Astrocyte (in vitro differentiated cells and primary cell): ENCODE data around the gene RNF214. TPM values are rescaled to one million over a fixed set of nuclear protein-coding genes. Genes with fewer than 3 reads are reported as not detected.
A peak's percentile ranks its signal among the peaks of the same experiment; 100 is the strongest.

Experiments
- DNase-seq: peaks from one replicate; pipeline ENCODE4 v3.0.0-alpha.2; 2010; ENCODE audit warnings: low read depth
- FAIRE-seq: peaks from 2 replicates; lab custom pipeline; 2011; peaks lifted over from hg19 to GRCh38; lab: Jason Lieb, UNC
- H2AFZ ChIP-seq: 2 replicates; pipeline ENCODE4 v1.6.0; 2012; ENCODE audit warnings: low read depth, low read length, inconsistent platforms
- H3K27ac ChIP-seq: 2 replicates; pipeline ENCODE4 v1.5.1; 2011; ENCODE audit warnings: low read depth, low read length, inconsistent platforms
- H3K27me3 ChIP-seq: 2 replicates; pipeline ENCODE4 v1.6.0; 2011; ENCODE audit warnings: low read length, inconsistent platforms; ENCODE audit not compliant: insufficient read depth
- H3K36me3 ChIP-seq: 2 replicates; pipeline ENCODE4 v1.5.1; 2011; ENCODE audit warnings: low read length, inconsistent platforms; ENCODE audit not compliant: insufficient read depth
- H3K4me1 ChIP-seq: 2 replicates; pipeline ENCODE4 v1.5.1; 2011; ENCODE audit warnings: low read length, inconsistent platforms; ENCODE audit not compliant: insufficient read depth
- H3K4me2 ChIP-seq: 2 replicates; pipeline ENCODE4 v1.6.0; 2012; ENCODE audit warnings: low read length, inconsistent platforms
- H3K4me3 ChIP-seq: 2 replicates; pipeline ENCODE4 v1.5.1; 2011; ENCODE audit warnings: low read depth, mild to moderate bottlenecking, low read length, inconsistent platforms; ENCODE audit not compliant: insufficient read depth
- H3K79me2 ChIP-seq: 2 replicates; pipeline ENCODE4 v1.6.0; 2012; ENCODE audit warnings: mild to moderate bottlenecking, low read length, inconsistent platforms; ENCODE audit not compliant: insufficient read depth
- H3K9ac ChIP-seq: 2 replicates; pipeline ENCODE4 v1.6.0; 2012; ENCODE audit warnings: mild to moderate bottlenecking, low read length, inconsistent platforms
- H3K9me3 ChIP-seq: 2 replicates; pipeline ENCODE4 v1.5.1; 2012; ENCODE audit warnings: low read depth, mild to moderate bottlenecking, low read length, inconsistent platforms; ENCODE audit not compliant: insufficient read depth
- H4K20me1 ChIP-seq: 2 replicates; pipeline ENCODE4 v1.6.0; 2012; ENCODE audit warnings: low read length, inconsistent platforms; ENCODE audit not compliant: insufficient read depth
- H3K27ac Mint-ChIP-seq: one replicate; pipeline ENCODE4 v1.8.0; 2021; ENCODE audit warnings: mild to moderate bottlenecking, mixed read lengths; ENCODE audit not compliant: unreplicated experiment
- H3K27me3 Mint-ChIP-seq: one replicate; pipeline ENCODE4 v1.8.0; 2021; ENCODE audit warnings: low read depth, mixed read lengths; ENCODE audit not compliant: unreplicated experiment
- H3K36me3 Mint-ChIP-seq: one replicate; pipeline ENCODE4 v1.8.0; 2021; ENCODE audit warnings: low read depth, mixed read lengths; ENCODE audit not compliant: unreplicated experiment
- H3K4me1 Mint-ChIP-seq: one replicate; pipeline ENCODE4 v1.8.0; 2021; ENCODE audit warnings: low read depth, mixed read lengths; ENCODE audit not compliant: unreplicated experiment
- H3K4me3 Mint-ChIP-seq: one replicate; pipeline ENCODE4 v1.8.0; 2021; ENCODE audit warnings: mild to moderate bottlenecking, moderate library complexity, mixed read lengths; ENCODE audit not compliant: unreplicated experiment
- H3K9me3 Mint-ChIP-seq: one replicate; pipeline ENCODE4 v1.8.0; 2021; ENCODE audit warnings: mild to moderate bottlenecking, mixed read lengths; ENCODE audit not compliant: unreplicated experiment
- CTCF ChIP-seq: IDR thresholded peaks from 2 replicates; pipeline ENCODE4 v1.5.1; 2011; ENCODE audit warnings: low read depth, mild to moderate bottlenecking, inconsistent platforms, low read length, moderate library complexity; ENCODE audit not compliant: insufficient read depth
- EZH2 ChIP-seq: IDR thresholded peaks from 2 replicates; pipeline ENCODE4 v1.6.1; 2012; ENCODE audit warnings: mild to moderate bottlenecking, low read length, inconsistent platforms; ENCODE audit not compliant: insufficient read depth
- total RNA-seq: library from RNA; stranded (reverse); gene quantifications from 2 replicates; pipeline ENCODE4 v1.2.1, GENCODE V29; 2021

RNF214 gene
- total RNA-seq, 1 donor from 2014 or later, result 23.6 TPM

DNA sequence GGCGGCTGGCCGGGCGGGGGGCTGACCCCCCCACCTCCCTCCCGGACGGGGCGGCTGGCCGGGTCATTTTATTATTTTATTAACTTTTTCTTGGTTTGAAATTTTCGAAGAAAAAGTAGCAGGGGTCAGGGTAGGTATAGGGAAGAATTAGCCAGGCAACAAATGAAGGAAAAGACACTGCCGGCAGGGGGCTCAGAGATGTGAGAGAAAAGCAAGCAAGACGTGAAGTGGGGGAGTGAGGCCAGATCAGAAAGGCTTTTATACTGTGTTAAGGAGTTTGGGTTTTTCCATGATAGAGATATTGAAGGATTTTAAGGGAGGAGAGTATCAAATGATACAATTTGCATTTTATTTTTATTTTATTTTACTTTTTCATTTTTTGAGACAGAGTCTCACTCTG lies 19.0 kb downstream of the RNF214 start:
- no peak overlapping the region for H3K27ac ChIP-seq
- Mint-ChIP-seq H3K27me3 (no peaks in the 10 kb centered on the region), H3K4me3 (no peak overlapping the region), H3K36me3 (peaks cover 10% of the 10 kb centered on the region), H3K4me1 (peaks cover 3% of the 10 kb centered on the region), H3K27ac (no peak overlapping the region), H3K9me3 (no peaks in the 10 kb centered on the region)
- H3K4me1 ChIP-seq, result peaks cover 5% of the 10 kb centered on the region
- DNase-seq (no peak), FAIRE-seq (no peak)
- H3K79me2 ChIP-seq, result no peaks in the 10 kb centered on the region
- H3K9me3 ChIP-seq, result no peaks in the 10 kb centered on the region
- no peak overlapping the region for H3K4me2 ChIP-seq
- no peak overlapping the region for H3K9ac ChIP-seq
- no peak for TF ChIP-seq EZH2
- no peak for TF ChIP-seq CTCF
- H3K27me3 ChIP-seq, result no peaks in the 10 kb centered on the region
- H2AFZ ChIP-seq, result no peak overlapping the region
- H4K20me1 ChIP-seq, result no peaks in the 10 kb centered on the region
- H3K4me3 ChIP-seq, result no peak overlapping the region
- H3K36me3 ChIP-seq, result peaks cover 20% of the 10 kb centered on the region

GRCh38 chr11:117255966-117256365 lies 23.5 kb downstream of the RNF214 start:
- Mint-ChIP-seq H3K27ac (no peak overlapping the region), H3K27me3 (no peaks in the 10 kb centered on the region), H3K36me3 (peaks cover 8% of the 10 kb centered on the region), H3K4me1 (peaks cover 5% of the 10 kb centered on the region), H3K9me3 (no peaks in the 10 kb centered on the region), H3K4me3 (no peak overlapping the region)
- Histone ChIP-seq H3K27me3 (no peaks in the 10 kb centered on the region), H4K20me1 (peaks cover 5% of the 10 kb centered on the region), H2AFZ (no peak overlapping the region), H3K36me3 (no peaks in the 10 kb centered on the region), H3K4me3 (no peak overlapping the region), H3K9me3 (no peaks in the 10 kb centered on the region), H3K4me1 (peaks cover 18% of the 10 kb centered on the region), H3K27ac (no peak overlapping the region), H3K79me2 (no peaks in the 10 kb centered on the region), H3K4me2 (no peak overlapping the region), H3K9ac (no peak overlapping the region)
- FAIRE-seq, result no peak
- no peak for DNase-seq
- TF ChIP-seq CTCF (no peak), EZH2 (no peak)

- peaks cover 8% of the 10 kb centered on the region for H3K36me3 Mint-ChIP-seq
- H3K79me2 ChIP-seq, result no peaks in the 10 kb centered on the region
Observed at GRCh38 chr11:117256573-117256972, 24.1 kb downstream of the RNF214 start.

More at GRCh38 chr11:117256573-117256972, 24.1 kb downstream of the RNF214 start:
- peaks cover 5% of the 10 kb centered on the region for H4K20me1 ChIP-seq
- H3K27me3 Mint-ChIP-seq, result no peaks in the 10 kb centered on the region
- H3K36me3 ChIP-seq, result no peaks in the 10 kb centered on the region
- H3K4me3 ChIP-seq, result no peak overlapping the region
- H3K4me1 ChIP-seq, result peaks cover 18% of the 10 kb centered on the region
- no peak overlapping the region for H3K4me2 ChIP-seq
- DNase-seq, result peak; percentile 48
- FAIRE-seq, result peak; percentile 26
- peak overlapping the region; percentile 25 for H3K4me3 Mint-ChIP-seq
- peaks cover 5% of the 10 kb centered on the region for H3K4me1 Mint-ChIP-seq
- H3K9ac ChIP-seq, result no peak overlapping the region
- no peaks in the 10 kb centered on the region for H3K27me3 ChIP-seq
- H3K27ac ChIP-seq, result no peak overlapping the region
- H3K9me3 Mint-ChIP-seq, result no peaks in the 10 kb centered on the region
- H3K27ac Mint-ChIP-seq, result no peak overlapping the region
- no peak for TF ChIP-seq CTCF
- TF ChIP-seq EZH2, result no peak
- H3K9me3 ChIP-seq, result no peaks in the 10 kb centered on the region
- H2AFZ ChIP-seq, result no peak overlapping the region
